Measurements from ENCODE around the gene SLC48A1.
A peak's percentile ranks its signal among the peaks of the same experiment; 100 is the strongest.
"Not testable (repeated sequence)": the region's sequence is repeated elsewhere in the genome, so short reads cannot be mapped to it uniquely, and the experiment has no call there.

SLC48A1 gene

GRCh38 chr12:47812797-47813510 lies 39.9 kb downstream of the SLC48A1 start:
- ATAC-seq (peak; percentile 70), DNase-seq (peak; percentile 94)

DNA sequence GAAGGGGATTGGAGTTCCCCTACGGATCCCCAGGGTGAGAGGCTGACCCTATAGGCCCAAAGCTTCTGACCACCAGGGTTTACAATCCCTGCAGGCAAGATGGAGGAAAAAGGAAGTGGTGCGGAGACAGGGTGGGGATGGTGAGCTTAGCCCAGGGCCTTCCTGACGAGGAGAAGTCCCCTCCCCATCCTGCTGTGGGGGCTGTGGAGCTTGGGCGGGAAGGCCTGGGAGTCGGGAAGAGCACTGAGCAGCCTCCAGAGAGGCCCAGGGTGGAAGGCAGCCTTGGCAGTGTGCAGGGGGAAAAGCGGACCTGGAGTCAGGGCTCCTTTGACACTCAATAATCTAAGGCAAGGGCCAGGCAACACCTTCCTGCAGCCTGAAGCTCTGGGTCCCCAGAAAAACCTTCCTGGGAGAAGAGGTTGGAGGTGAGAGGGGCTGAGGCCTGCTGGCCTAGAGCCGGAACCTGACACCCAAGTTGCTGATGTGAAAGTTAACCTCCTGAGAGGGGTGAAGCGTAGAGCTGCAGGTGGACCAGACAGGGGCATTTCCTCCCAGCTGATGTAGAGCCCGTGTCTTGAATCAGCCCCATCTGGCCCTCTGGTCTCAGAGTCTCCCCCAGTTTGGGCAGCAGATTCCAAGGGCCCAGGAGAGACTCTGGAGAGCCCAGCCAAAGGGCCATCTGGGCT lies 40.6 kb downstream of the SLC48A1 start:
- no peak for ATAC-seq
- DNase-seq: peak; percentile 40

DNA sequence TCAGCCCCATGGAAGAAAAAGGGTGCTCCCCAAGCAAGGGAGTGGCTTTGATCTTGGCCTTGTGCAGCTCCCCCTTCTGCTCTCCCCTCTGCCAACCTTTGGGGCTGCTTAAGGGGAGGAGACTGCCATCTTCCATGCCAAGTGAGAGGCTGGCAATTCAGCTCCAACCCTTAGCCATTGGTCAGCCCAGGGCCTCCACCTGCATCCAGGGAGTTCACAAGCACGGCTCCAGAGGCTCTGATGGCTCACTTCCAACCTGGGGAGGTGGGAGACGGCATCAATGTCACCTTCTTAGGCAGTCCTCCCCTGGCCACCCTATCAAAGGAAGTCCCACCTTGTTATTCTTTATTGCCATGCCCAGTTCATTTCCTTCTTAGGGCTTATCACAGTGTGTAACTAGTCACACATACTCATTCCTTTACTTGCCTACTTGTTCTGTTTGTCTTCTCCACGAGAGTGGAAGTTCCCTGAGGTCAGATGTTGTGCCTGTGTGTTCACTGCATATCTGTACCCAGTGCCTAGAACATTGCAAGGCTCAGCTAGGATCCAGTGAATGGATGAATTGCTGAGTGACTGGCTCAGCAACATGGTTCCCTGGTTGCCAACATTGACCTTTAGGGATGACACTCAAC lies 41.6 kb downstream of the SLC48A1 start:
- ATAC-seq: peak; percentile 29
- no peak for DNase-seq

DNA sequence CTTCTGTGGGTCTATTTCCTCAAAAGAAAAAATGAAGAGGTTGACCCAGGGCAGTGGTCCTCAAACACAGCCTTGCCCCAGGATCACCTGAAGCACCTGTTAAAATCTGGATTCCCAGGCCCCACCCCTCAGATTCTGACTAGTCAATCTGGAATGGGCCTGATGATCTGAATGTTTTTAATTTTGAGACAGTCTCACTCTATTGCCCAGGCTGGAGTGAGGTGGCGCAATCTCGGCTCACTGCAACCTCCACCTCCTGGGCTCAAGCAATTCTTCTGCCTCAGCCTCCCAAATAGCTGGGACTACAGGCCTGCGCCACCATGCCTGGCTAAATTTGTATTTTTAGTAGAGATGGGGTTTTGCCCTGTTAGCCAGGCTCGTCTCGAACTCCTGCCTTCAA lies 42.4 kb downstream of the SLC48A1 start:
- not testable (repeated sequence) for DNase-seq, ATAC-seq

DNA sequence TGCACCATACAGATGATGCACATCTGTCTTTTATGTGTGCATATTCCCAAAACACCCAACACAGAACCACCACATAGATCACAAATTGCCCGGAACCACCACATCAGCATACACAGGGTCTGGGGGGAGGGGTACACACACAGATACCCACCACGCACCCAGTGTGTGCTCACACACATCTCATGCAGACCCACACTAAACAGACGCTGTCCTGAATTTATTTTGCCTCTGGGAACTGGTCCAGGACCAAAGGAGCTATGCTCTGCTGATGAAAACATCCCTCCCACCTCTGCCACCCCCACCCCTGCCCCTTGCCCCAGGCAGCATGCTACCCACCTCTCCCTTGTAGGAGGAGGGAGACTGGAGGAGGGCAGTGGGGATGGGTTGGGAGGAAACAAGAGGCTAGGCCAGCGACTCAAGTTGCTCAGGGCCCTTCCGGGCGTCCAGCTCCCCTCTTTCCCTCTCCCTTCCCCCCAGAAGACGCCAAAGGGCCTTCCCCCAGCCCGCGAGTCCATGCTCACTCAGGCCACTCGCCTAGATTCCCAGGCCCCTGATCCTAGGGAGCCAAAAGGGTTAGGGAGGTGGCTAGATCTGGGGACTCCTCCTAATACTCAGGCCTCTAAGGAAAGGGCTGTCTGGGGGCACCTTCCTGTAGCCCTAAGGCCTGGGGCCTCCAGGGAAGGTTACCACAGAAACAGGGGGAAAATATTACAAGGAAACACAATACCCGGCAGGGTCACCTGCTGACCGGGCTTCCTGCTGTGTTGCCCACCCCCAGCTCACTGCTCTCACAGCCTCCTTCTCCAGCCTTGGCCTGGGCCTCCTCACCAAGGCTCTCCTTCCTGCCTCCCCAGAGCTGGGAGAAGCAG lies 43.6 kb downstream of the SLC48A1 start:
- DNase-seq: peak; percentile 48
- no peak for ATAC-seq

- no peak for ATAC-seq
- DNase-seq: no peak
Measured at GRCh38 chr12:47817272-47818006, 44.4 kb downstream of the SLC48A1 start.

DNA sequence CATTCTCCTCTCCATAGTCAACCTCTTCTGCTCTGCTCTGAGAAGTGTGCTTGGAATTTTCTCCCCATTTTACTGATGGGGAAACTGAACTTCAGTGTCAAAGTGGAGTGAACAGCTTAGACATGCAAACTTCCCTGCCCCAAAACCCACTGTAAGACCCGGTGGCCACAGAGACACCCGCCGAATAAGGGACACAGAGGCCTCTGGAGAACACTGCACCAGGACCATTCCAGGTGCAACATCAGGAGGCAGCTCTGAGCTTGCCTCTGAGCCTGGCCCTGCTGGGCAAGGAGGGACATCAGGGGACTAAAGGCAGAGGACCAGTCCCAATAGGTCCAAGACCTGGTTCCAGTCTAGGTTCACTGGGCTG lies 45.0 kb downstream of the SLC48A1 start:
- no peak for DNase-seq
- ATAC-seq: no peak

- ATAC-seq (peak; percentile 15), DNase-seq (peak; percentile 64)
Measured at GRCh38 chr12:47818467-47819137, 45.6 kb downstream of the SLC48A1 start.

DNA sequence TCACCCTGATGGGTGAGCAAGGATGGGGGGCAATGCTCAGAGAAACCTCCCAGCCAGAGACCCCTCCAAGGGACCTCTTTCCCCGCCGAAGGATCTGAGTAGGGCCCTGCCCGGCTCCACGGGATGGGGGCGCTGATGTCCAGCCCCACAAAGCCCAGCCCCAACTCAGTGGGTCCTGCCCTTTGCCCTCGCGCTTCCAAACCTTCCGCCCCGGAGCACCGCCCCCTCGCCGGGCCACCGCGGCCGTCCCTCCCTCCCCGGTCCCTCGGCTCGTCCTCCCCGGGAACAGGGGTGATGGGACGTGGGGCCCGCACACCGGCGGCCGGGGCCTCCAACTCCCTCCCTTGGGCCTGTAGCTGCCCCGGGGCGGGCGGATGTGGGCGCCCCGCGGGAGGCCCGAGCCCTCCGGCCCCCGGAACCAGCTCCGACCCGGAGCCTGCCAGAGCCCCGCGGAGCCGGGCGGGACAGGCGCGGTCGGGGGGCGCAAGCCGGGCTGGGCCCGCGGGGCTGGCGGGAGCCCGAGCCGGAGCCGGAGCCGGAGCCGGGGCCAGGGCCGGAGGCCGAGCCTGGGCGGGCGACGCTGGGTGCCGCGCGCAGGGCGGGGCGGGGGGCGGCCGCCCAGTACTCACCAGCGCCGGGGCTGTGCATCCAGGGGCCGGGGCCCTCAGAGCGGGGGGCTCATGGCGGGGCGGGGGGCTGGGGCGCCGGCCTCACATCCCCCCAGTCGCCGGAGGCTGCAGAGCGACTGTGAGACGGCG lies 46.3 kb downstream of the SLC48A1 start:
- DNase-seq (peak; percentile 78), ATAC-seq (peak; percentile 11)

GRCh38 chr12:47819896-47820630 lies 47.0 kb downstream of the SLC48A1 start, which contains the start of gene HDAC7:
Gene HDAC7 (minus strand): TSS chr12:47819903. CDS start chr12:47819785, 118 bp downstream.
- peak; percentile 56 for ATAC-seq
- DNase-seq: peak; percentile 79

GRCh38 chr12:47820631-47821345 lies 47.8 kb downstream of the SLC48A1 start:
- ATAC-seq: no peak
- DNase-seq: no peak

DNA sequence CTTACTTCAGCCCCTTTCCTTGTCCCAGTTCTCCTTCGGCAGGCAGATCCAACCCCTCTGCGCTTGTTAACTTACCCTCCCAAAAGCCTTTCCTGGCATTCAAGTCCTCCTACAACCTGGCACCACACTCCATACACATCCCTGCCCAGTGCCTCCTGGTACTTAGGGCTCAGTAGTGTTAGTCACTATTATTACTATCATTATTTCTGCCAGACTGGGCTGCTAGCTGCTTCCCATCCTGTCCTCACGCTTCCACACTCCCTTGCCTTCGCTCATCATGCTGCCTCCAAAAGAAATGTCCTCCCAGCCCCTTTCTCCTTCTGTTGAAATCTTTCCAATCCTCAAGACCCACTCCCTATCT lies 48.3 kb downstream of the SLC48A1 start:
- DNase-seq (no peak), ATAC-seq (no peak)

GRCh38 chr12:47822401-47822800 lies 49.4 kb downstream of the SLC48A1 start:
- DNase-seq: no peak
- no peak for ATAC-seq

- ATAC-seq (no peak), DNase-seq (no peak)
Measured at GRCh38 chr12:47822863-47823262, 49.8 kb downstream of the SLC48A1 start.

GRCh38 chr12:47823422-47824086 lies 50.5 kb downstream of the SLC48A1 start:
- no peak for ATAC-seq
- DNase-seq: no peak

GRCh38 chr12:47824198-47824597 lies 51.2 kb downstream of the SLC48A1 start:
- ATAC-seq (no peak), DNase-seq (no peak)

DNA sequence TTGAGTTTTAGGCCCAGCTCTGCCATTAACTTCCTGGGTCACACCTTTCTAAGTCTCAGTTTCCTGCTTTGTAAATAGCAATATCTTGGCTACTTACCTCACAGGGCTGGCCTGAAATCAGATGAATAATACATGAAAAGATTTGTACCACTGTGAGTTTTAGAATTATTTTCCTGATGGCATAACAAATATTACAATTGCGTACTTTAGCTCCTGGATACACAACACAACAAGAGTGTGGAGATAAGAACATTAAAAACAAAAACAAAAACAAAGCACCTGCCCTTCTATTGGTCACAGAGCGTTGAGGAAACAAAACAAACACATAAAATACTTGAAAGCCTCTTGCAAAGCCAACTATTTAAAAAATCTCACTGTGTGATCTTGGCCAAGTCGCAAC lies 51.6 kb downstream of the SLC48A1 start:
- no peak for ATAC-seq

GRCh38 chr12:47825173-47825639 lies 52.2 kb downstream of the SLC48A1 start:
- ATAC-seq (no peak), DNase-seq (no peak)

More for the DNA sequence above, 51.6 kb downstream of the SLC48A1 start:
- no peak for DNase-seq

All from stimulated activated naive CD8-positive, alpha-beta T cell treated with anti-CD3 and anti-CD28 coated beads, Interleukin-15, Interleukin-2, amounts not matched to agents 100 U/mL and 50 U/mL, for 24 hours (primary cell).